ENCODE results near the gene PGM1.

DNA sequence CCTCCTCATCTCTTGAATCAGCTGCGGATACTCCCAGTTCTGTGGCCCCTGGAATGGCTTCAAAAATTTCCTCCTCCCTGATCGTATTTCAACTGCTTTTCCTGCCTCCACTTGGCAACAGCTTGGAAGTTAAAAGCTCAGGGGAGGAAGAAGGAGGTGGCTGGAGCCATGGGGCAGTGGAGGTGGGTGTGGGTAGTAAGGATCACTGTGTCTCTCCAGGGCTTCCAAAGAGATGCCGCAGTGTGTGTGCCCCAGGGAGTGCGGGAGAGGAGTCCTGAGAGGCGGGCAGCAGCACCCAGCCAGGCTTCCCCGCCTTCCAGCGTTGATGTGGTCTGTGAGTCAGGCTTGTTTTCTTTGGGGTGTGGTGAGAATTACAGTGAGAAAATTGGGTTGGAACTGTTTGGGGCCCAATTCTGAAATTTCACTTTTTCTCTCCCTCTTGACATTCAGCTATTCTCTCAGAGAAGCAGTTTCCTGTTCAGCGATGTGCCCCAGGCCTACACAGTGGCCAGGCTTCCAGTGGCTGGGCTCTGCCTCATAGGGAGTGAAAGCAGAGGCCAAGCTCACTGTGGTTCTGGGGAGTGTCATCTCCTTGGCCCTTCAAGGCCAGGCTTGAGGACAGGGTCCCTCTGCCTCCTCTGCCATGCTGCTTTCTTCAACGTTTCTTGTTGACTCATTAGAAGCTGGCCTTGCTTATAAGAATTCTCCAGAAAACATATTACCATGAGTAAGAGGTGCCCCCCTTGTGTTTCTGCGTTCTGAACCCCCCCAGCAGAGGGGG lies 69.0 kb downstream of the PGM1 start:
- no peak for TF ChIP-seq POLR2AphosphoS5 (IDR thresholded peaks at IDR 0.05; ENCODE audit: low read depth, low read length)
- TF ChIP-seq, protein P1, sequence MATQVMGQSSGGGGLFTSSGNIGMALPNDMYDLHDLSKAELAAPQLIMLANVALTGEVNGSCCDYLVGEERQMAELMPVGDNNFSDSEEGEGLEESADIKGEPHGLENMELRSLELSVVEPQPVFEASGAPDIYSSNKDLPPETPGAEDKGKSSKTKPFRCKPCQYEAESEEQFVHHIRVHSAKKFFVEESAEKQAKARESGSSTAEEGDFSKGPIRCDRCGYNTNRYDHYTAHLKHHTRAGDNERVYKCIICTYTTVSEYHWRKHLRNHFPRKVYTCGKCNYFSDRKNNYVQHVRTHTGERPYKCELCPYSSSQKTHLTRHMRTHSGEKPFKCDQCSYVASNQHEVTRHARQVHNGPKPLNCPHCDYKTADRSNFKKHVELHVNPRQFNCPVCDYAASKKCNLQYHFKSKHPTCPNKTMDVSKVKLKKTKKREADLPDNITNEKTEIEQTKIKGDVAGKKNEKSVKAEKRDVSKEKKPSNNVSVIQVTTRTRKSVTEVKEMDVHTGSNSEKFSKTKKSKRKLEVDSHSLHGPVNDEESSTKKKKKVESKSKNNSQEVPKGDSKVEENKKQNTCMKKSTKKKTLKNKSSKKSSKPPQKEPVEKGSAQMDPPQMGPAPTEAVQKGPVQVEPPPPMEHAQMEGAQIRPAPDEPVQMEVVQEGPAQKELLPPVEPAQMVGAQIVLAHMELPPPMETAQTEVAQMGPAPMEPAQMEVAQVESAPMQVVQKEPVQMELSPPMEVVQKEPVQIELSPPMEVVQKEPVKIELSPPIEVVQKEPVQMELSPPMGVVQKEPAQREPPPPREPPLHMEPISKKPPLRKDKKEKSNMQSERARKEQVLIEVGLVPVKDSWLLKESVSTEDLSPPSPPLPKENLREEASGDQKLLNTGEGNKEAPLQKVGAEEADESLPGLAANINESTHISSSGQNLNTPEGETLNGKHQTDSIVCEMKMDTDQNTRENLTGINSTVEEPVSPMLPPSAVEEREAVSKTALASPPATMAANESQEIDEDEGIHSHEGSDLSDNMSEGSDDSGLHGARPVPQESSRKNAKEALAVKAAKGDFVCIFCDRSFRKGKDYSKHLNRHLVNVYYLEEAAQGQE (IDR thresholded peaks at IDR 0.05; ENCODE audit: insufficient read depth in 1 of 2, low read depth in 2 of 2, low read length in 2 of 2), result peak in 1 of 2 experiments; percentile 46; a peak in 1 of 4 replicates
- TF ChIP-seq TAF1 (IDR thresholded peaks at IDR 0.05; ENCODE audit: borderline replicate concordance, insufficient read depth, low read length), result no peak
- no peak for TF ChIP-seq SIN3A (IDR thresholded peaks at IDR 0.05; ENCODE audit: borderline replicate concordance, insufficient read depth, low read length)
